Measurements from ENCODE around the gene PLS1. TPM values are rescaled to one million over a fixed set of nuclear protein-coding genes. Genes with fewer than 3 reads are reported as not detected.
"Not testable (repeated sequence)": the region's sequence is repeated elsewhere in the genome, so short reads cannot be mapped to it uniquely, and the experiment has no call there.

The PLS1 gene
- total and polyA plus RNA-seq, 5 experiments from 2014 or later, result 3.2 to 6.1 (median 4.3) TPM

DNA sequence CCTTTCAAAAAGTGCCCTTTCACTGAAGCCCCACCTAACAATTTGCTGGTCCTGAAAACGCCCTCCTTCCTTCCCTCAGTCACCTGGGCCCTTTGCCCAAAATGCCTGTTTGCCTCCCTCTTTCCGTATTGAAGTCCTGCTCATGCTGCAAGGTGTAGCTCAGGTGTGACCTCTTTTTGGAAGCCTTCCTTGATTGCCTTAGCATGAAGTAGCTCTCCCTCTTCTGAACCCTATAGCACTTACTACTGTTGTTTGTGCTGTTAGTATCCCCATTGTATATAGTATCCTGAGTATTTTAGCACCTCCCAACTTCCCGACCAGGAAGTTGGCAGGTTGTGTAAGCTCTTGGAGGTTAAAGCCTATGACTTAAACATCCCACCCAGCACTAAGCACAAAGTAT lies 1.7 kb downstream of the PLS1 start:
- ATAC-seq (no peak), DNase-seq (no peak)
- Mint-ChIP-seq H3K4me3 (peak overlapping the region in 8 of 10 donors; percentile 1 to 69 (median 46)), H3K27me3 (no peaks in the 10 kb centered on the region), H3K27ac (peak overlapping the region in 1 of 10 donors; percentile 42), H3K36me3 (no peaks in the 10 kb centered on the region), H3K9me3 (no peaks in the 10 kb centered on the region), H3K4me1 (peaks cover 10 to 30% (median 16%) of the 10 kb centered on the region in 4 donors)
- POLR2A ChIA-PET, result interaction anchor here (5.1 kb wide), 1 partner anchor 19 kb away, joined by 33 read pairs; the partner anchor contains the start of gene ATR

DNA sequence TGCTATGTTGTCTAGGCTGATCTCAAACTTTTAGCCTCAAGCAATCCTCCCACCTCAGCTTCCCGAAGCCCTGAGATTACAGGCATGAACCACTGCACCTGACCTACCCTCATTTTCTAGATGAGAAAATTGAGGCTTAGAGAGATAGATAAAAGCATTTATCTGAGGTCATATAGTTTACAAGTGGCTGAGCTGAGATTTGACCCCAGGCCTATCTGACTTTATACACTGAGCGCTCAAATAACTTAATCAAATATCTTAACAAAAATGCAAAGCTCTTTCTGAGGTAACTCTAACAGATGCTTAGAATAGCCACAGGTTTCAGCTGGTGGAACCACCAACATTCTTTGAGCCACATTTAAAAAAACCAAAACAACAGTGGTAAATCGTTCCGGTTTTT lies 5.5 kb downstream of the PLS1 start:
- POLR2A ChIA-PET, result no interaction called here
- H3K27ac Mint-ChIP-seq, result no peak overlapping the region
- no peak overlapping the region for H3K4me3 Mint-ChIP-seq
- no peaks in the 10 kb centered on the region for H3K9me3 Mint-ChIP-seq
- H3K27me3 Mint-ChIP-seq, result no peaks in the 10 kb centered on the region
- no peaks in the 10 kb centered on the region for H3K36me3 Mint-ChIP-seq
- peaks cover 8 to 15% (median 12%) of the 10 kb centered on the region in 4 donors for H3K4me1 Mint-ChIP-seq
- ATAC-seq (no peak), DNase-seq (no peak)

DNA sequence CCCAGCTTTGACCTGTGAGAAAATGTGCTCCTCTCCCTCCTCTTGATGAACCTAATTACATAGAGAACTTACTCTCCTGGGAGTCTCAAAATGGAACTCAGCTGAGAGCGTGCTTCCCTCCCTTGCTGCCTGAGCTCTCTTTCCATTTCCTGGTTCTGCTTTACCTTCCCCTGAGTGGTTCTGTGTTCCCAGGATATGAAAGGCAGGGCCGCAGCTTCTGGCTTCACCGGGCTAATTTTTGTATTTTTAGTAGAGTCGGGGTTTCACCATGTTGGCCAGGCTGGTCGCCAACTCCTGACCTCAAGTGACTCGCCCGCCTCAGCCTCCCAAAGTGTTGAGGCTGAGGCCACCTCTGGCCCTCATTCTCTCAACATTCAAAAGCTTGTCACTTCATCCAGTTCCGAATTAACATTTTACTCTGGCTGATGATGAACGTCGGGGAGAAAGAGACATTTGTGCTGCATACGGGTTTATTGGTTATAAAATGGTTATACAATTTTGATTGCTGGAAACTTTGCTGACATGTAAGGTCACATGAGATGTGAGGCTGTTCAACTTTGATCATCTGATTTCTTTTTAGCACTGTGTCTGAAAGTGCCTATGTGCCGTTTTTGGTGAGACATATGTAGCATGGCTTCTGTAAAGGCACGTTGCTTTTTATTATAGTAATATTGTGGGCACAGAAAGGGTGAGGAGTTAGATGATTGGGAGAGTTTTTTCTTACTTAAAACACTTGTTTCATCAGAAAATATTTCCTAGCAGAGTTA lies 6.6 kb downstream of the PLS1 start:
- H3K27ac Mint-ChIP-seq, result no peak overlapping the region
- peaks cover 1 to 7% (median 6%) of the 10 kb centered on the region in 4 donors for H3K4me1 Mint-ChIP-seq
- no peaks in the 10 kb centered on the region for H3K27me3 Mint-ChIP-seq
- ATAC-seq, result no peak
- H3K4me3 Mint-ChIP-seq, result no peak overlapping the region
- DNase-seq, result no peak
- H3K36me3 Mint-ChIP-seq, result no peaks in the 10 kb centered on the region
- POLR2A ChIA-PET, result no interaction called here
- no peaks in the 10 kb centered on the region for H3K9me3 Mint-ChIP-seq

DNA sequence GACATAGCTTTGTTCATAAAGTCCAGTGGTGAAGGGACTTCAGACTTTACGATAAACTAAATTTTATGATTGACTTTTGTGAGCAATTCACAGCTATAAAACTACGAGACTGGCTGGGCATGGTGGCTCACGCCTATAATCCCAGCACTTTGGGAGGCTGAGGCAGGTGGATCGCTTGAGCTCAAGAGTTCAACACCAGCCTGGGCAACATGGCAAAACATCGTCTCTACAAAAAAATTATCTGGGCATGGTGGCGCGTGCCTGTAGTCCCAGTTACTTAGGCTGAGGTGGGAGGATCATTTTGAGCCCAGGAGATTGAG lies 7.2 kb downstream of the PLS1 start:
- not testable (repeated sequence) for H3K4me3 Mint-ChIP-seq, ATAC-seq

DNA sequence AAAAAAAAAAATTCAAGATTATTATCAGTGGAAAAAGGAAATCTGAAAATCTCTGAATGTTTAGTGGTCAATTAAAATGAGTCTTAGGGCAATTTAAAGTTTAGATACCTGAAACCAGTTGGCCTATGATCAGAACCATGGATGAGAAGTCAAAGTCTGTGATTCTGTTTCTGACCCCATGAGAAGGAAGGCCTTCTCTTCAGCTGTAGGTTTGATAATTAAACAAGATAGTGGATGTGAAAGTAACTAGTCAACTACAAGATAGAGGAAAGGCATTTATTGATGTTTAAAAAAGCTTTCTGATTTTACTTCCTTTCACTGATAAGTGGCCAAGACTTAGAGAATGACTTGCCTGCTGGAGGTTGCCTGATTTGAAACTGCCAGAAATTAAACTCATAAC lies 8.7 kb downstream of the PLS1 start:
- no peak for ATAC-seq
- POLR2A ChIA-PET, result no interaction called here
- H3K36me3 Mint-ChIP-seq, result no peaks in the 10 kb centered on the region

More for the DNA sequence above, 7.2 kb downstream of the PLS1 start:
- H3K4me1 Mint-ChIP-seq, H3K27ac Mint-ChIP-seq, H3K27me3 Mint-ChIP-seq, DNase-seq, POLR2A ChIA-PET, H3K36me3 Mint-ChIP-seq, H3K9me3 Mint-ChIP-seq: not testable (repeated sequence)

DNA sequence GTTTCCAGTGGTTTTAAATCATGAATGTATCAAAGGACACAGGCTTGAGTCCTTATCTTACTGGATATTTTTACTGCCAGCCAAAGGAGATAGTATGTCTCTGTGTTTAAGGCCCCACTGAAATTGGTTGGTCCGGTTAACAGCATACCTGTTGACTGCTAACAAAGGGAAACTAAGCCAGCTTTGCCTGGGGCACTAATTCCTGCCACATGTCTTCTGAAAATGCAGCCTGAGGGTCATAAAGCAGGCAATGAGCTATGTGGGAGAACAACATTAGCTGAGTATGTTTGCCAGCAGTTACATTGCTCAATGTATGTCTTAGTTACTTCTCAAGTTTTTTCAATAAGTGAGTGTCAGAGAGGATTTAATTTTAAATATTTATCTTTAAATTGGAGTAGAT lies 12.4 kb downstream of the PLS1 start:
- DNase-seq (no peak), ATAC-seq (no peak)
- Mint-ChIP-seq H3K9me3 (no peaks in the 10 kb centered on the region), H3K27ac (no peak overlapping the region), H3K27me3 (no peaks in the 10 kb centered on the region), H3K4me3 (no peak overlapping the region), H3K4me1 (no peaks in the 10 kb centered on the region), H3K36me3 (no peaks in the 10 kb centered on the region)
- POLR2A ChIA-PET, result no interaction called here

More for the DNA sequence above, 8.7 kb downstream of the PLS1 start:
- DNase-seq, result no peak
- Mint-ChIP-seq H3K27ac (no peak overlapping the region), H3K4me3 (no peak overlapping the region), H3K9me3 (no peaks in the 10 kb centered on the region), H3K4me1 (no peaks in the 10 kb centered on the region), H3K27me3 (no peaks in the 10 kb centered on the region)

DNA sequence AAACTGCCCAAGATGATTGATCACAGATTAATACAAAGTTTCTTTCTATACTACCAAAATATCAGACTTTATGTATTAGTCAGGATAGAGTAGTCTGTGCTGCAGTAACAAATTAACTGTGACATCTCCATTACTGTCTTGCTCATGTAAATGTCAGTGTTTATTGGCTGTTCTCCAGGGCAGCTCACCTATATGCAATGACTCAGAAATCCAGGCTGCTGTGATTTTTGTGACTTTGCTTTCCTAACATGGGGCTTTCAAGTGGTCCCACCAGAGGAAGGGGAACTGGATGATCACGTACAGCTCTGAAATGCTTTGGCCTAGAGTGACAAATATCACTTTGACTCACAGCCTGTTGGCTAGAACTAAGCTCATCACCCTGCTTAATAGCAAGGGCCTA lies 12.9 kb downstream of the PLS1 start:
- Mint-ChIP-seq H3K27ac (no peak overlapping the region), H3K4me1 (no peaks in the 10 kb centered on the region), H3K36me3 (no peaks in the 10 kb centered on the region), H3K4me3 (no peak overlapping the region), H3K9me3 (no peaks in the 10 kb centered on the region), H3K27me3 (no peaks in the 10 kb centered on the region)
- no peak for ATAC-seq
- POLR2A ChIA-PET, result no interaction called here
- no peak for DNase-seq

DNA sequence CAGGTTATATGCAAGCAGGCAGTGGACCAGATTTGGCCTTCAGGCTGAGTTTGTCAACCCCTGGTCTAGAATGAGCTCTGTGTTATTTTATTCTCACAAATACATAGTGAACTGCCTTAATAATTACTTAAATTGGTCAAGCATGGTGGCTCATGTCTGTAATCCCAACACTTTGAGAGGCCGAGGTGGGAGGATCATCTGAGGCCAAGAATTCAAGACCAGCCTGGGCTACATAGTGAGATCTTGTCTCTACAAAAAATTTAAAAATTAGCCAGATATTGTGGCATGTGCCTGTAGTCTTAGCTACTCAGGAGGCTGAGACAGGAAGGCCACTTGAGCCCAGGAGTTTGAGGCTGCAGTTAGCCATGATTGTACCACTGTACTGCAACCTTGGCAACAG lies 15.0 kb downstream of the PLS1 start:
- Mint-ChIP-seq H3K4me3 (no peak overlapping the region), H3K4me1 (peaks cover 0 to 7% (median 0%) of the 10 kb centered on the region in 4 donors), H3K27ac (no peak overlapping the region), H3K27me3 (peaks cover 0 to 4% (median 0%) of the 10 kb centered on the region in 5 donors), H3K36me3 (no peaks in the 10 kb centered on the region), H3K9me3 (no peaks in the 10 kb centered on the region)
- POLR2A ChIA-PET, result no interaction called here
- DNase-seq (no peak), ATAC-seq (no peak)

DNA sequence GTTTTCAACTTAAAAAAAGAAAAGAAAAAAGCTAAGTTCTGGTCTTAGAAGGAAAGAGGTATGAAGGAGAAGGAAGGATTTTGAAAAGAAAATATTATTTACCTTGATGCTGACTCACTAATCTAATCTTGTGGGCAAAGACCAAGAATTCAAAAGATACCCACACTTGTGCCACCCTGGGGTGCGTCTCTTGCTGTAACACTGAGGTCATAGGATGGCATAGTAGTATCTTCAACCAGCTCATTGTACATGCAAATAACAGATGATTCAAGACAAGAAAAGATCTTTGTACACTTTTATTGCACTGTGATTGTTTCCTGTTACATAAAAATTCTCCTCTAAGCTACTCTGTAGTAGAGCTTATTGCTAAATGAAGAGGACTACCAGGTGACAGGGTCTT lies 17.3 kb downstream of the PLS1 start:
- Mint-ChIP-seq H3K27ac (no peak overlapping the region), H3K36me3 (no peaks in the 10 kb centered on the region), H3K27me3 (peaks cover 0 to 4% (median 0%) of the 10 kb centered on the region in 5 donors), H3K4me3 (no peak overlapping the region), H3K9me3 (no peaks in the 10 kb centered on the region), H3K4me1 (peaks cover 0 to 7% (median 0%) of the 10 kb centered on the region in 4 donors)
- DNase-seq (no peak), ATAC-seq (no peak)
- POLR2A ChIA-PET, result no interaction called here

DNA sequence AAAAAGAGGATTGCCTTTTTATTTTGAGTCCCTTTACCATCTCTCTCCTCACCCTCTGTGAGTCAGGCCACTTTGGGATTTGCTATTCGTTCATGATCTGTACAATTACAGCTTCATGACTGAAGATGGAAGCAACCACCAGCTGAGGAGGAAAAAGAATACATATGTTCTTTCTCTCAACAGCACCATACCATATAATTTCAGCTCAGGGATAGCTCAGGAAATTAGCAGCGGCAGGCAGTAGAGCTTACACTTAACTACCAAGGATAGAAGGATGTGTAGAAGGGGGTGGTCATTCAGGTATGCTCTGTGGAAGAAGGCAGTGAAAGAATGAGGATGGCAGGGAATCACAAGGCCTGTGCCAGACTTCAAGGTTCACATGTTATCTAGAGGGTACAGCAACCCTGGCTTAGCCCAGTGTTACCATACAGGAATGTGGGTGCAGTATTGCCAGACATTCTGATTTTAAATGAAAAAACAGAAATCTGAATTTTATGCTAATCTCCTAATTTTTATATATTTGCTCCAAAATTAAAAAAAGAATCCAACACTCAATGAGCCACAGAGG lies 17.9 kb downstream of the PLS1 start:
- Mint-ChIP-seq H3K36me3 (no peaks in the 10 kb centered on the region), H3K4me3 (no peak overlapping the region), H3K27ac (no peak overlapping the region), H3K9me3 (no peaks in the 10 kb centered on the region), H3K4me1 (peaks cover 0 to 7% (median 0%) of the 10 kb centered on the region in 4 donors), H3K27me3 (peaks cover 0 to 4% (median 0%) of the 10 kb centered on the region in 5 donors)
- ATAC-seq (no peak), DNase-seq (no peak)
- POLR2A ChIA-PET, result no interaction called here

DNA sequence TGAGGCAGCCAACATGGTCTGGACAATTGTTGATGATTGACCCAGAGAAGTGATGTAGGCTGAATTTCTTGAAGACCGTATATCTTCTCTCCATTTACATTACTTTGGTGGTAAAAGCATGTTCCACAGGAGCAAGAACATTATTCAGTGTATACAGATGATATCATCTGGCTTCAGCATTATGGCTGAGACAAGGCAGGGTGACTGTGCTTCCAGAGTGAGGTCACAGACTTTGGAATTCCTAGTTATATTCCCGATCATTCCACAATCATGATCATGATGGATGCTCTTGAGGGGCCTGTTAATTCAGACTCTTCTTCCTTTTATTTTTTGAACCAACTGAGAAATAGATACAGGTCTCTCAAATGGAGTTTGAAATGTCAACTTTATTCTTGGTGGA lies 19.0 kb downstream of the PLS1 start:
- no peaks in the 10 kb centered on the region for H3K36me3 Mint-ChIP-seq
- peak overlapping the region in 1 of 10 donors; percentile 49 for H3K27ac Mint-ChIP-seq
- no peaks in the 10 kb centered on the region for H3K9me3 Mint-ChIP-seq
- POLR2A ChIA-PET, result no interaction called here
- peaks cover 0 to 7% (median 0%) of the 10 kb centered on the region in 4 donors for H3K4me1 Mint-ChIP-seq
- H3K4me3 Mint-ChIP-seq, result no peak overlapping the region
- no peak for DNase-seq
- peaks cover 0 to 4% (median 0%) of the 10 kb centered on the region in 5 donors for H3K27me3 Mint-ChIP-seq
- ATAC-seq, result no peak

DNA sequence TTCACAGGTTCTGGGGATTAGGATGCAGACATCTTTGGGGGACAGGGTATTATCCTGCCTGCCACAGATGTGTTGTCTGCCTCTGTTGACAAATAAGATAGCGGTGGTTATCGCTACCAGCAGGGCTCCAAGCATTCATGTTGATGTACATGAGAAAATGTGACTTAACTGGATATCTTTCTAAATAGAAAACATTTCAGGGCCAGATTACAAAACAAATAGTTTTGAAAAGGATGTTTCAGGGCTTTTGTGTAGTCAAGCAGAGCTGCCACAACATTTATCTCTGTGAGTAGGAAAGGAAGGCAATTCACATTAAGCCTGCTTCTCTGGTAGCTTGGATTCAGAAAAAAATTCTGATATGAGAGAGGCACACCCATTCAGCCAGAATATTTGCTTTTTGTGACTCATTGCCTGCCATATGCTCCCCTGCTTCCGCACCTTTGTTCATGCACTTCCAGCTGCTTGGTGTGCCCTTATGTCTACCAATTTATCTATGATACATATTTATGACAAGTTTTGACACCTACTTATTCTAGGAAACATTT lies 22.8 kb downstream of the PLS1 start:
- peaks cover 0 to 7% (median 0%) of the 10 kb centered on the region in 4 donors for H3K4me1 Mint-ChIP-seq
- no peaks in the 10 kb centered on the region for H3K36me3 Mint-ChIP-seq
- no peak overlapping the region for H3K27ac Mint-ChIP-seq
- ATAC-seq, result no peak
- H3K4me3 Mint-ChIP-seq, result no peak overlapping the region
- no peak for DNase-seq
- POLR2A ChIA-PET, result no interaction called here
- H3K27me3 Mint-ChIP-seq, result peaks cover 0 to 4% (median 0%) of the 10 kb centered on the region in 5 donors
- no peaks in the 10 kb centered on the region for H3K9me3 Mint-ChIP-seq

DNA sequence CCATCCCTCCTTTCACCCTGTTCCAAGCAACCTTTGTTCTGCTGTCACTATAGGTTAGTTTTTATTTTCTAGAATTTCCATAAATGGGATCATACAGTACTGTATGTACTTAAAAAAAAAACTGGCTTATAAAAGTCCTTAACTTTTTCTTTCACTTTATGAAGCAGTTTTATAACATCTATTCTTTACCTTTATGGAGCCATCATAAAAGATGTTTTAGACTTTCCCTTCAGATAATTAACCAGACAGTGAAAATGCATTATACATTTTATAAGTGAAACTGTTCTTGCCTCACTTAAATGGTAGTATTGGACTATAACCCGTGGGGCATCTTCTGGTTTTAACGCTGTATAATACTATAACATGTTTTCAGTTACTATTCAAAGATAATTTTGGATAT lies 26.2 kb downstream of the PLS1 start:
- peaks cover 0 to 2% (median 0%) of the 10 kb centered on the region in 4 donors for H3K4me1 Mint-ChIP-seq
- H3K4me3 Mint-ChIP-seq, result no peak overlapping the region
- POLR2A ChIA-PET, result no interaction called here
- no peaks in the 10 kb centered on the region for H3K36me3 Mint-ChIP-seq
- H3K27ac Mint-ChIP-seq, result no peak overlapping the region
- ATAC-seq (no peak), DNase-seq (no peak)
- H3K27me3 Mint-ChIP-seq, result peaks cover 0 to 5% (median 0%) of the 10 kb centered on the region in 5 donors
- no peaks in the 10 kb centered on the region for H3K9me3 Mint-ChIP-seq
